A549 (cell line): ENCODE measurements around the gene SPATA25.

ENCODE experiments used
- CEBPB ChIP-seq, 2 experiments: fragments of >200 bp in 1 of 2; sonication (Bioruptor Twin) in 1 of 2; formaldehyde crosslinking in 1 of 2; IDR thresholded peaks; 2 replicates each; pipeline ENCODE4 v1.6.1; 2012 to 2016
- CTCF ChIP-seq: fragments of >200 bp; sonication (Bioruptor Twin); formaldehyde crosslinking; IDR thresholded peaks from 3 replicates; pipeline ENCODE4 v1.5.1; 2016
- E2F6 ChIP-seq: IDR thresholded peaks from 2 replicates; pipeline ENCODE4 v1.6.1; 2012; ENCODE audit warnings: low read depth, borderline replicate concordance
- EP300 ChIP-seq, 2 experiments: fragments of >200 bp; sonication (Bioruptor Twin); formaldehyde crosslinking; IDR thresholded peaks; 2 replicates in 1 of 2; 3 replicates in 1 of 2; pipeline ENCODE4 v1.6.1; 2016 to 2017
- ESRRA ChIP-seq: fragments of 150-350 bp; IDR thresholded peaks from 2 replicates; pipeline ENCODE4 v1.6.1; 2014; ENCODE audit warnings: mild to moderate bottlenecking, low read length, borderline replicate concordance
- GATA3 ChIP-seq: IDR thresholded peaks from 2 replicates; pipeline ENCODE4 v1.6.1; 2012; ENCODE audit warnings: borderline replicate concordance
- KDM1A ChIP-seq: fragments of 200-600 bp; sonication (generic); IDR thresholded peaks from 2 replicates; pipeline ENCODE4 v1.6.1; 2016; ENCODE audit warnings: low read depth, mild to moderate bottlenecking
- MAFK ChIP-seq: fragments of 450-650 bp; IDR thresholded peaks from 2 replicates; pipeline ENCODE4 v1.6.1; 2014; ENCODE audit not compliant: partially characterized antibody
- MYC ChIP-seq: IDR thresholded peaks from 2 replicates; pipeline ENCODE4 v1.6.1; 2012; ENCODE audit warnings: mild to moderate bottlenecking, inconsistent platforms, low read length, improper control_type of control experiment, borderline replicate concordance
- PBX3 ChIP-seq: IDR thresholded peaks from 2 replicates; pipeline ENCODE4 v1.6.1; 2012
- POLR2A ChIP-seq: IDR thresholded peaks from 2 replicates; pipeline ENCODE4 v1.6.1; 2012; ENCODE audit warnings: mild to moderate bottlenecking, low read length
- RARB ChIP-seq: fragments of 250-450 bp; sonication (Bioruptor Pico); IDR thresholded peaks from 2 replicates; pipeline ENCODE4 v1.8.0; 2021; ENCODE audit warnings: mild to moderate bottlenecking, moderate library complexity
- REST ChIP-seq: fragments of 200-600 bp; sonication (generic); IDR thresholded peaks from 2 replicates; pipeline ENCODE4 v1.6.1; 2016; ENCODE audit warnings: antibody characterized with exemption, mild to moderate bottlenecking, moderate library complexity

GRCh38 chr20:45921337-45922189 lies 34.1 kb upstream of the SPATA25 start:
- TF ChIP-seq CTCF (no peak), POLR2A (no peak), KDM1A (no peak), REST (no peak), RARB (CRISPR knock-in tag) (no peak), ESRRA (no peak), CEBPB (IDR thresholded peaks at IDR 0.05) (no peak), GATA3 (no peak), E2F6 (no peak), EP300 (IDR thresholded peaks at IDR 0.05) (no peak), MYC (no peak), PBX3 (no peak), MAFK (no peak)
